T-helper 9 cell (primary cell): Measurements from ENCODE around the gene ARRB1.
A peak's percentile ranks its signal among the peaks of the same experiment; 100 is the strongest.

ENCODE experiments used
- DNase-seq: peaks from one replicate; pipeline ENCODE4 v3.0.0-alpha.2; 2020

Gene ARRB1

DNA sequence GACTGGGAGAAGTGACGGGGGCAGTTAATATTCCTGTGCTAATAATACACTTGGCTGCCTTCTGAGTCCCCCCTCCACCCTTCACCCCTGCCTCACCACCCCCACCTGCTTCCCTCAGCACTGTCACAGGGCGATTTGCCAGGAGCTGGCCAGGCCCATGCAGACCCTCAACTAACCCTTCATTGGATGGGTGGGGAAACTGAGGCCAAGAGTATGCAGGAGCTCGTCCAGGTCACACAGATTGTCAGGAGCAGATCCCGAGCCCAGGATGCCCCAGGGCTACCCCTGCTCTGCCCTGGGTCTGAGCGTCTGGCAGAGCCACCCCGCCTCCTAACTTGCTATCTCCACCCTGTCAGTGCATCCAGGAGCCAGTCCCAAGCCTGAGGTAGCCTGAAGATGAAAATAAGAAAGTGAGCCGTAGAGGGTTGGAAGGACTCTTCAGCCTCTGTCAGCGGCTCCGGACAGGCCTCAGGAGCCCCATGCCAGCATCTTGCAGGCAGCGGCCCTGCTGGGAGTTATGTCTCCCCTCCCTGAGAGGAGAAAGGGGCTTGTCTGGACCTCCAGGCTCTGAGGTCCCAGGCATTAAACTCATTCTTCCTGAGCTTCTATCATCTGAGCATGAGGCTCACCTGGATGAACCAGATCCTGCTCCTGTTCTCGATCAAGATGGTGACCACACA, 104.7 kb downstream of the ARRB1 start:
- DNase-seq: no peak

DNA sequence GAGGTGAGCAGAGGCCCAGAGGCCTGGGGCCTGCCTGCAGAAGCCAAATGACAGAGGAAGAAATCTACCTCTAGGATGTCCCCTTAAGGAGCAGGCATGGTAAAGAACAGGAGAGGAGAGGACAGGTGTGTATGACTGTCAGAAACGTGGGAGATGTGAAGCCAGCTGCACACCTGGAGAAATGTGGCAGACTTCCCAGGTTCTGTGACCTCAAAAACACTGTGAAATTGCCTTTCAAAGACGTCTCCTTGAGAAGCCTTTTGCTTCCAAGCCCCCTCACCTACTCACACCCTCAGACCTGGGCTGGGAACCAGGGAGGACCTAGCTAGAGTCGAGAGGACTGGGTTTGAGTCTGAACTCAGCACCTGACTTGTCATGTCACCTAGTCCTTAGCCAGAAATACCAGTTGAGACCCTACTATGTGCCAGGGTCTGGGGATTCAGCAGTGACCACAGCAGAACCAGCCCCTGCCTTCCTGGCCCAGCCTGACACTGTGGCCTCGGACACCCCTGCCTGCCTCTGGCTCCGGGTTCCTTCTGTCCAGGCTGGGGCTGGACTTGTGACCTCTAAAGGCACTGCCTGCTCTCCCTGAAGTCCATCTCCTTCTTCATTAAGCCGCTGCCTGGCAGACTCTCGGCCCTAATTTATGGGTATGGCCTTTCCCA, 105.3 kb downstream of the ARRB1 start:
- DNase-seq: no peak

DNA sequence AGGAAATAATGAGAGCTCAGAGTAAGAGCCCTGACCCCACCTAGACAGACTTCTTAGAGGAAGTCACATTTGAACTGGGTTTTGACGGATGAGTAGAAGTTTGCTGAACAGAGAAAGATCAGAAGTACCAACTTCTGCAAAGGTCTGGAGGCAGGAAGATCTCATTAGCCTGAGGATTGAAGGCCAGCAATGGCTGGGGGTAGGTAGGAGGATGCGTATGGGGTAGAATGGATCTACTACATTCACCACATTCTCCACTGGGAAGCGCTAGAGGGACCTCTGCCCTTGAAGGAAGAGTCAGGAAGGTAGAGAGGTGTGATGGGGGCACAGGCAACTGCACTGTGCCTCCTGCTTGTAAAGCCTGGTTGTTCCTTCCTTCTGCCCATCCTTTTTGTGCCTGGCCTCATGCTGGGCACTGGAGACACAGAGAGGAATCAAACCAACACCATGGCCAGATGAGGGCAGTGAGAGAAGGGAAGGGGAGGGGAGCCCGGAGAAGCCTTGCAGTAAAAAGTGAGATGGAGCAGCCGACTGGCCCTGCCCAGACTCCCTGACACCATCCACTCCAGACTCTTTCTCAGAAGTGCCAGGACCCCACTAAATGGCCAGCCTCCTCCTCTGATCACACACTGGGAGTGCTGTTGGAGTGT, 106.0 kb downstream of the ARRB1 start:
- DNase-seq: no peak

- no peak for DNase-seq
Observed at GRCh38 chr11:75244052-75244814, 107.2 kb downstream of the ARRB1 start.

- DNase-seq: no peak
Observed at GRCh38 chr11:75242722-75243600, 108.5 kb downstream of the ARRB1 start.

DNA sequence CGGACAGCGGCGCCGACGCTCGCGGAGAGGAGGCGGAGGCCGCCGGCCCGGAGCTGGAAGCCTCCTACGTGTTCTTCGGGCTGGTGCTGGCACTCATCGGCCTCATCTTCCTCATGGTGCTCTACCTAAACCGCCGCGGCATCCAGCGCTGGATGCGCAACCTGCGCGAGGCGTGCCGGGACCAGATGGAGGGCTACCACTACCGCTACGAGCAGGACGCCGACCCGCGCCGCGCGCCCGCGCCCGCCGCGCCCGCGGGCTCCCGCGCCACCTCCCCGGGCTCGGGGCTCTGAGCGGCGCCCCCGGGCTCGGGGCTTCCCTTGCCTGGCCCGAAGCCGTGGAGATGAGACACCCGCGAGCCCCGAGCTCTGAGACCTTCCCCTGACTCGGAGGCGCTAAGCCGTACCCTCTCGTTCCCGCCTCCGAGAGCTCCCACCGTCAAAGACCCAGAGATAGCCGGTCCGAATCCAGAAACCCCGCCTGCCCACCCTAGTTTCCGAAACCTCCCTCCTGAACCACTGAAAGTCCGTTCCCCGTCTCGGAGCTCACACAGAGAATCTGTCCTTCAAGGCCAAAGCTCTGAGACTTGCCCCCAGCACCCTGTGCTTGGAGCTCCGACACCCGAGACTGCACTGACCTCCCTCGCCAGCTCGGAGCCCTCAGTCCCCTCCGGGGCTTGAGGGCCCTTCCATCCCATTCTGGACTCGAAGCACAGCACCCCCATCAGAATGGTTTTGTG, 109.4 kb downstream of the ARRB1 start:
- DNase-seq: no peak

- peak; percentile 80 for DNase-seq
Observed at GRCh38 chr11:75241036-75241905, 110.2 kb downstream of the ARRB1 start.

DNA sequence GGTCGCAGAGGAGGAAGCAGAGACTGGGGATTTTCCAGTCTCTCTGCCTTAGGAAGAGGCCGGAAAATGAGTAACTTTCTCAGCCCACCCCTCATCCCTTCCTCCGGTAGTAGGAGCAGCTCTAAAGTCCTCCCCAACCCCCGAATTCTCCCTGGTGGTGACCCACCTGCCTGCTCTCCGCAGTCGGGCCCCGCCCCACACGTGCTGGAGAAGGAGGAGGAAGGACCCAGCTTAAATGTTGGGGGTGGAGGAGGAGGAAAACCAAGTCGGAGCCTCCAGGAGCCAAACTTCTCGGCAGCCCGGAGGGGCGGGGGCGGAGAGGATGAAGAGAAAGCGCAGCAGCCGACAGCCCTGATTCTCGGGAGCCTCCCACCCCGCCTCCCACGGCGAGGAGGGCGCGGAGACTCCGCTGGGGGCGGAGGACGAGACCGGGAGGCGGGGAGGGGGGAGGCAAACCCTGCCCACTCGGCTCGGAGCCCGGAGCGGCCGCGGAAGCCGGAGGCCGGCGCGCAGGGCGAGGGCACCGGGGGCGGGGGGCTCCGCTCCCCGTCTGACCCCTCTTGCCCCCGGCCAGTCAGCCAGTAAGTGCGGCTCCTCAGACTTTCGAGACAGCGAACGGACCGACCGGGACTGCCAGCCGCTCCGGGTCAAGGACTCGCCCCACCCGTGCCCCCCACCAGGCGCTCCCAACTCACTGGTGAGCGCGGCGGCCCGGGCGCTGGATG, 111.0 kb downstream of the ARRB1 start, which contains the start of gene TPBGL:
TSS of gene TPBGL (plus strand) at position 464 of the 725 bp plus-strand sequence. CDS start 276 bp downstream, outside the sequence.
- no peak for DNase-seq

- no peak for DNase-seq
Observed at GRCh38 chr11:75239531-75240290, 111.8 kb downstream of the ARRB1 start.

GRCh38 chr11:75238595-75239440, 112.6 kb downstream of the ARRB1 start:
- DNase-seq: no peak

DNA sequence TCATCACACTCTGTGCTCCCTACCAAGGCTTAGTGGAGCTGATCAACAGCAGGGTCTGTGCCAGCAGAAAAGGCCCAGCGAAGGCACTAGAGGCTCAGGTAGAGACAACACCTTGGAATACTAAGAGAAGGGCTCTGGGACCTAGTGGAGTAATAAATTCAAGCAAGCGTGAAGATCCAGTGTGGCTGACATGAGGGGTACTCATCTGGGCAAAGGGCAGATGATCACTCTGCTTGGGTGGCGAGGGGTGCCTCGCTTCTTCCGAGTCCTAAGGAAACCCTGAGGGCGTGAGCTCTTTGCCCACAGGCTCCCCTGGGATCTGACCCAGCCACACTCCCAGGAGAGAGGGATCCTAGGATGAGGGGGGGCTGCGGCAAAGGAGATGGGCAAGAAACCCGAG, 114.4 kb downstream of the ARRB1 start:
- DNase-seq: no peak

DNA sequence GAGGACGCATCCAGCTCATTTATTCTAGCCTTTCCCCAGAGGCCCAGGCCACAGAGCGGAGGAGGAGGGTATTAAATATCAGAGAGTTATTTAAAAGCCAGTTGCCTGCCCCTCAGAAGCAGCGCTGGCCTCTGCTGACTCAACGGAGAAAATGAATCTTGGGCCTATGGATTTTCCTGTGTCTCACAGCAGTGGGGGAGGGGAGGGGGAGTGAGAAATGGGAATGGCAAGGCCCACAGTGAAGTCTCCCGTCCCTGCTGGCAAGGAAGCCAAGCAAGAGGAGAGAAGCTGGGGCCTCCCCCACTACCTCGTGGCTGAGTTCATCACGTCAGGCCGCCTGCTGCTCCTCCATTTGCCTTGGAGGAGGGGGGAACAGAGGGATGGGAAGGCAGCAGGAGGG, 115.4 kb downstream of the ARRB1 start:
- no peak for DNase-seq

DNA sequence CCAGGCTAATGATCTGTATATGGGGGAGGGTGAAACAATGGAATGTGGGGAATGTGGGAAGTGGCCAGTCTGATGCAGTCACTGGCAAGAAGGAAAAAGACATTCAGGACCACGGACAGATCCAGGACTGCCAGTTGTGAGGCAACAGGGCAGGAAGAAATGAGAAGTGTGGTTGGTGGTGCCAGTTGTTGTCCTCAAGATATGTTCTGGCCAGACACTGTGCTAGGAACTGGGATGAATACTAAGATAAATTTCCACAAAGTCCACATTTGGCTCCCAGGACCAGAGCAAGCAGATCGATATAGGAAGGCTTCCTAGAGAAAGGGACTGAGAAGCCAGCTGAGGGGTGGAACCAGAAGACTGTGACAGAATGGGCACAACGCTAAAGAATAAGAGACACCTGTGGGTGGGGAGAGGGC, 117.7 kb downstream of the ARRB1 start:
- no peak for DNase-seq

DNA sequence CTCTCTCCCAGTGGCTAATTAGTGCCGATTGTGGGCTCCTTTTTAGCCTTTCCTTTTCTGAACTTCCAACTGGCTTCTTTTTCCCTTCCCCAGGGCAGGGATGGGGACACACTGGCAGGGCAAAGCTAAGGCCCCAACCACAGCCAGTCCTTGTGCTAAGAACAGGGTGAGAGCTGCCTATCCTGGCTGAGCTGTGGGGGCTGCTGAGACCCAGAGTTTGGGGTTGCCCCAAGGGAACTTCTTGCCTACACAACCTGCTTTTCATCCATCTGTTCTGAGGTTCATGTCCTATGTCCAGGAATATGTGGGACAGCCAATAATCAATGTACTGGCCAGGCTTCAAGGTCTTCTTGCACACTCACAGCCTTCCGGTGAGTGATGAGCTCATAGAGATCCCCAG, 120.8 kb downstream of the ARRB1 start:
- DNase-seq: no peak

GRCh38 chr11:75229466-75229865, 122.0 kb downstream of the ARRB1 start:
- no peak for DNase-seq

GRCh38 chr11:75225794-75226193, 125.7 kb downstream of the ARRB1 start:
- no peak for DNase-seq

DNA sequence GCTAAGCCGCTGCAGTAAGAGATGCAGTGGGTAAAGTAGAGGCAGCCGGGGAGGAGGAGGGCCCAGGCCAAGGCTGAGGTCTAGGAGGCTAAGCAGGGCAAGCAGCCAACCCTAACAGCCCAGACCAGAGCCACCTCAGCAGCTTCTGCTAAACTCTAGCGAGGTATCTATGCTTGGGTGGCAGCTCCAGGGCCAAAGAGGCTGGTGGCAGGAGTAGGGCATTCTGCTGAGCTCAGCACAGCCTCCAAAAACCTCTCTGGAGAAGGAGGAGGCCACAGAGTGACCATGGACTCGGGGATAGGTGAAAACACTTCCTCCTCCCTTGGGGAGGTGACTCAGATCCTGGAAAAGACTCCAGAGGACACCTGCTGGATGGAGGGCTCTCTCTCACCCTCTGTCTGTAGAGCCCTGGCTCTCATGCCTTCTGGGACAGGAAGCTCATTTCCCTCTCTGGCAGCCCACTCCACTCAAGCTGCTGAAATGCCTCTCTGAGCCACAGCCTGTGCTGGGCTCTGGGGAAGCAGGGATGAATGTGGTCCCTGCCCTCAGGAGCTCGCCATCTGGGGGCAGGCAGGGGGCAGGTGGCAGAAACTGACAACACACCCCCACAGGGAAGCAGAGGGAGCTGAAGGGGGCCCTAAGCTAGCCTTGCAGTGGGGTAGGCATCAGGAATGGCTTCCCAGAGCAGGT, 127.4 kb downstream of the ARRB1 start:
- DNase-seq: no peak
